ENCODE results near the gene ZC3H7B.

ZC3H7B gene

DNA sequence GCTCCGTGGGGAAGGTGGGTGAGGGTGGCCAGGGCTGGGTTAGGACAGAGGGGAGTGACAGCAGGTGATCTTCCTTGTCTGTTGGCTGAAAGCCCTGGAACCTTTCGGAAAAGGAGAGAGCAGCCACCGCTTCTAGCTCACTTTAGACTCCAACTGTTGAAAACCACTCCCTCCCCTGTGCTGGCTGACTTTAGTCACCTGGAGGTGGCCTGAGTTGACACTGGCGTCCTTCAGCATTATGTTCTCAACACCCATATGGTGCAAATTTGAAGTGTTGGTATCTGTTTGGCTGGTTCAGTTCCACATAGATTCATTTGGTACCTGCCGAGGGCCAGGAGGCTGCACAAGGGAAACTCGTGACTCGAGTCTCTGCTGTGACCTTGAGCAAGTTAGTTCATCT is 28.8 kb downstream of the ZC3H7B start:
- no peak for DNase-seq

DNA sequence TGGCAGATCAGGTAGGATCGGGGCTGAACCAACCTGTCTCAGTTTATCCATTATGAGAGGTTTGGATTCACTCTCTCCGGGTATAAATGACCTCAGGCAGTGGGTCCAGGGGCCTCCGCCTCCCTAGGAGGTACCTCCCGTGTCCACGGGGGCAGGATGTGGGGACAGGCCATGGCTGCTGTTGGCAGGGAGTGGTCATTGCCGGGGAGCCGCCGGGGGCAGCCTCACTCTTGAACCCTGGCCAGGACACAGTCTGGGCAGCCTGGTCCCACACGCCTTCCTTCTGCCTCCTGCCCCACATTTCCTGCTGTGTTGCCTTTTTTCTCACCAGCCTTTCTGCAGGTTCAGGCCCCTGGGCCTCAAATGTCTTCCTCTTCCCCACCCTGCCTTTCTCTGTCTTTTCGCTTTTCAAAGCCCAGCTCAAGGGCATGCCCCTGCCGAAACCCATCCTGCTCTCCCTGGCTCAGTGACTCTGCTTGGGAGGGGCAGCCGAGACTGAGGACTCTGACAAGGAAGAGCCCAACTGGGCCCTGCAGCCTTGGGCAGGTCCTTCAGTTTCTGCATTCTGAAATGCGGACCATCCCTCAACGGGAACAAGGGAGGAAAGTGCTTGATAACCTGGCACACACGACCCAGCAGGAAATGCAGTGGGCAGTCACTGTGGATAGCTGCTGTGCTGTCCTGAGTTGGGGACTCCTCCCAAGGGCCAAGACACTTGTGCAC is 31.1 kb downstream of the ZC3H7B start:
- DNase-seq = no peak

DNA sequence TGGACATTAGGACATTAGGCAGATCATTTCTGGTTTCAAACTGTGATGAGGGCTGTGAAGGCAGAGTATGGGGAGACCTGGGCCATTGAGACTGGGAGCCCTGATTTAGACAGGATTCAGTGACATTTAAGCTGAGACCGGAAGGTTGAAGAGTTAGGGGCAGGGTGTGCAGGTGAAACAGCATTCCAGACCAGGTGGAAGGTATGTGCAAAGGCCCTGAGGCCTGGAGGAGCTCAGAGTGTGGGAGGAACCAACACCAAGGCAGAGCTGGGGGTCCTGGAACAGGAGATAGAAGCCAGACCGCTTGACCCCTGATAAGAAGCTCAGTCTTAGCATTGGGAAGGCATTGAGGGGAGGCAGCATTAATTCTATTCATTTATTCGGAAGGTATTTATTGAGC is 32.5 kb downstream of the ZC3H7B start:
- DNase-seq = no peak

DNA sequence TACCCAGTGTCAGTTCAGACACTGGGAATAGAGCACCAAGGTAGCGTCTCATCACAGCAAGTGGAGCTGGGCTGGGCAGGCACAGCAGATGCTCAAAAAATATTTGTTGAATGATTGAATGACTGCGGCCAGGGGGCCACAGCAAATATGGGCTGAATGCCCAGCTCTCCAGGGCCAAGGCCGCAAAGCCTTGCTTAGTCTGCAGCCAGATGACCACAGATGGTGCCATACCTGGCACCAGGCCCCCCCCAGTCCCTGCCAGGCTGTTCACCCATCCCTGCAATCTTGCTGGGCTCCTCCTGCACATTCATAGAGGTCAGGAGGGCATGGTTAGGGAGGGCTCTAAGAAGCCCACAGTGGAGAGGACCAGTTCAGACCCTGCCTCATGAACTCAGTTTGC is 32.9 kb downstream of the ZC3H7B start:
- no peak for DNase-seq

DNA sequence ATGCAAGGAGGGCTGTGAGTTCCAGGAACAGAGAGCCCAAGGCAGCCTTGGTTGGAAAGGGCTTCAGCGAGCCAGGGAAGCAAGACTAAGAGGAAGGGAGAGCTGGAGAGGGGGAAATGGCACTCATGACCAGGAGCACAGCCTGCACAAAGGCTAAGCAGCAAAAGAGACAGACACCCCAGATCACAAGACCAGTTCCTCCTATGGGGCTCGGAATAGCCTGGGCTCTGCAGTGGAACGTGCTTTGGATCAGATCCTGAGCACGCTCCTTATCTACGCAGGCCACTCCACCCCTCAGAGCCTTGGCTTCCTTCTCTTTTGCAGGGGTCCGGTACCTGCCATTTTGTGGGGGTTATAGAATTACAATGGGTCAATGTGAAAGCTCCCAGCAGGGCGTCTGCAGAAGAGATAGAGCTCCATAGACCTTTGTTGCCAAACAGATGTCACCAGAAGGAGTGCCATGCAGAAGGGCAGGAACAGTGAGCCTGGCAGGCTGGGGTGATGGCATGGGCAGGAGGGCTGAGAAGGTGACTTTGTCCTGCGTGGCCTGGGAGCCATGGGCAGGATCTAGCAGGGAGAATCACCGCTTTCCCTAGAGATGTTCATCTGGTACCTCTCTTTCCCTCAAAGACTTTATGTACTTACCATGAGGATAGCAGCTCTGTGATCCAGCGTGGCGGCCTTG is 33.8 kb downstream of the ZC3H7B start:
- no peak for DNase-seq

DNA sequence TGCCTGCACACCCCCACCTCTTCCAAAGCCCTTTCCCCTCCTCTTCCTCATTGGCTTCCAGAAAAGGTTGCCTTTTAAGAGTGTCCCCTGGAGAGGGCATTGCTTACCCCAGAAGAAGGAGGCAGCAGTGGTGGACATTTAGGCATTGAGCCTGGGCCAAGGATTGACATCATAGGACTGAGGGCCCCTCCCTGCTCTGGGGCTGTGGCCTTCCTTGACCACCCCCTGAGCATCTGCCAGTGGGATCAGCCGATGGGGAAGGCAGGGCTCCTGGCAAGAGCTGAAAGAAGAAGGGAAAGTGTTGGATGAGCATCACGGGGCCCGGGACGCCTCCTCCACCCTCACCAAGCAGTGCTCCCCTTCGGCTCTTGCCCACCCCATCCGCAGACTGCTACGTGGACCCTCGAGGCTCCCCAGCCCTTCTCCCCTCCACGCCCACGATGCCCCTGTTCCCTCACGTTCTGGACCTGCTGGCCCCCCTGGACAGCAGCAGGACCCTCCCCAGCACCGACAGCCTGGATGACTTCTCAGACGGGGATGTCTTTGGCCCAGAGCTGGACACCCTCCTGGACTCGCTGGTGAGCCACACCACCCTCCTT is 37.4 kb downstream of the ZC3H7B start:
- DNase-seq = no peak

DNA sequence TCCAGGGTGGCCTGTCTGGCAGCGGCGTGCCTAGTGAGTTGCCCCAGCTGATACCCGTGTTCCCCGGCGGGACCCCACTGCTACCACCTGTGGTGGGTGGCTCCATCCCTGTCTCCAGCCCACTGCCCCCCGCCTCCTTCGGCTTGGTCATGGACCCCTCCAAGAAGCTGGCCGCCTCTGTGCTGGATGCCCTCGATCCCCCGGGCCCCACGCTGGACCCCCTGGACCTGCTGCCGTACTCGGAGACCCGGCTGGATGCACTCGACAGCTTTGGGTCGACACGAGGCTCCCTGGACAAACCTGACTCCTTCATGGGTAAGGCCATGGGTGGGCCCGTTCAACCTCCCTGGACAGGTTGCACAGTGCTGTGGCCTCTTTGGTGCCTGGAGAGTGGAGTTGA is 38.5 kb downstream of the ZC3H7B start:
- DNase-seq = no peak

DNA sequence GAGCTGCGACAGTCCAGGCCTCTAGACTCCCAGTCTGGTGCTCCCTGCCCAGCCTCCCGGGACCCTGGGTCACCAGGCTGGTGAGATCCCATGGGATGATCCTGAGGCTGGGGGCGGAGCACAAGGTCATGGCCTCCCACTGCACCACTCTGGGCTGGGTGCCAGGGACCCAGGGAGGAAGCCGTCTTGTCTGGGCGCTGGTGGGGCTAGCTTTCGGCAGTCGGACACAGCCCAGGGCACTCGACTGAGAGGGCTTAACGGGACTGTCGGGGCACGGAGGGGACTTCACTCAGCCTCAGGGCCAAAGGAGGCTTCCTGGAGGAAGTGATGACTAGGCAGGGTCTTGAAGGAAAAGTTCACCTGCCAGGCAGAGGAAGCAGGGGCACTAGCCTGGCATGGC is 39.0 kb downstream of the ZC3H7B start:
- DNase-seq = no peak

DNA sequence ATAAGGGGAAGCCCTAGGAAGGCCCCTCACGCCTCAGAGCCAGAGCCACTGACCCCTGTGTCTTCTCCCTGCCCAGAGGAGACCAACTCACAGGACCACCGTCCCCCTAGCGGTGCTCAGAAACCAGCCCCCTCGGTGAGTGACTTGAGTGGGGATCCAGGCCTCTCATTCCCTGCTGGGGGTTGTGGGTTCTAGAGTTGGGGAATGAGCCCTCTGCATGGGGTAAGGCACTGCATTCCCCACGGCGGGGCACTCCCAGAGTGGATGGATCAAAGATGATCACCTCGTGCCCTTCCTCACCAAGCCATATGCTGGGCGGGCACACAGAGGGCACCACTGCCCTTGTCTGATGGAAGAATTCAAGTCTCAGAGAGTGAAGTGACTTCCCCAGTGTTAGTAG is 39.7 kb downstream of the ZC3H7B start:
- DNase-seq = no peak

DNA sequence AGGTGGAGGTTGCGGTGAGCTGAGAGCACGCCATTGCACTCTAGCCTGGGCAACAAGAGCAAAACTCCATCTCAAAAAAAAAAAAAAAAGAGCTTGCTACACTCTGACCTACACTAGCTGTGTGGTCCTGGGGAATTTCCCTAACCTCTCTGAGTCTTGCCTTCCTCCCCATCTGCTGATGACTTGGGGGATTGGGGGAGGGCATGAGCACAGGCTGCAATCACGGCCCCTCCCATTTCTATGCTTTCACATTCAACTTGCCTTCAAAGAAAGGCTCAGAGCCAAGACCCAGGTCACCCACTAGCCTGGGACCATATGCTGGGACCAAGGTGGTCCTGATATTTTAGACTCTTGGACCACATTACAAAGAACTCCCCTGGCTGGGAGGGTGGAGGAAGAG is 40.7 kb downstream of the ZC3H7B start:
- no peak for DNase-seq

DNA sequence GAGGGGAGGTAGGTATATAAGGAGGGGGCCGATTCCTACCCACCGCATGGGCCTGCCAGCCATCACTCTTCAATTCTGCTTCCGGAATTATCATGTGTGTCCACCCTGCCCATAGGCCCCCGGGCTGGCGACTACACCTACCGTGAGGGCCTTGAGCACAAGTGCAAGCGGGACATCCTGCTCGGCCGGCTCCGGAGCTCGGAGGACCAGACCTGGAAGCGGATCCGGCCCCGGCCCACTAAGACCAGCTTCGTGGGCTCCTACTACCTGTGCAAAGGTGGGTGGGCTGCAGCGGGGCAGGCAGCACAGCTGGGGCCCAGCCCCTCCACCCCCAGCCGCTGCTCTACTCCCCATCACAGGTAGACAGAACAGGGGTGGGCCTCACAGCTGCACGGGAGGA is 42.0 kb downstream of the ZC3H7B start:
- DNase-seq = no peak

DNA sequence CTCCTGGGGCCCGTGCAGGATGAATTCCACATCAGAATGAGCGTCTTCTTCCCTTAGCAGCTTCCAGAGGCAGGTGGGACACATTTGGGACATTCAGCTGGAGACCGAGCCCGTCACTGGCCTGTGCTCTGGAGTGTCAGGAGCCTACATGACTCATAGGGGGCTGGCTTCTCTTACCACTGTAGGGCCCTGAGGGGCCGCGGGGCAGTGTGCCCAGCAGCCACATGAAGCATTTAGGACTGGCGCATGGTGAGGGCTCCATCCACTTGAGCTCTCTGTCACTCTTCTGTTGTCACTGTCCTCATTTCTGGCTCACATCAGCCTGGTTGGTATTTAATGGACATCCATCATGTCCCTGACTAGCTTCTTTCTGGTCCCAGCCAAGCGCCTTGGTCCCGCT is 42.4 kb downstream of the ZC3H7B start:
- DNase-seq = no peak

DNA sequence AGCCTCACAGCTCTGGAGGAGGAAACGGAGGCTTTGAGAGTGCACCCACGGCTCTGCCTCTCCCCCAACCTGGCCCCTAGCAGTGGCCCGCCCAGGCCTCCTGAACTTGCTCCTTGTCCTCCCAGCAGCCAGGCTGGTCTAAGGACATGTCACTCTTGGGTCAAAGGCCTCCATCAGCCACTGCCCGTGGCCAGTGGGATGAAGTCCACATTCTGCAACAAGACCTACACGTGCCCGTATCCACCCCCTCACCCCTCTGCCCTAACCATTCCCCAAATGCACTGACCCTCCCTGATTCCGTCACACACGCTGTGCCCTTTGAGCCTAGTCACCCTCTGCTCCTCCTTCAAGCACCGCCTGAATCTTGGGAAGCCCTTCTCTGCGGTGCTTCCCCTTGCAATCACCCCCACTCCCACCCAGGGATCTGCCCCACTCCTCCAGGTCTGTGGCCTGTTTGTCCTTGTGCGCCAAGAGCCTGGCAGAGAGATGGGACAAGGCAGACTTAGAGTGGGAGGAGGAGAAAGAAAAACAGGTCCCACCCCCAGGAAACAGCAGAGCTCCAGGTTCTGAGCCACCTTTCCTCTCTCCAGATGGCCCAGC is 43.0 kb downstream of the ZC3H7B start:
- no peak for DNase-seq

DNA sequence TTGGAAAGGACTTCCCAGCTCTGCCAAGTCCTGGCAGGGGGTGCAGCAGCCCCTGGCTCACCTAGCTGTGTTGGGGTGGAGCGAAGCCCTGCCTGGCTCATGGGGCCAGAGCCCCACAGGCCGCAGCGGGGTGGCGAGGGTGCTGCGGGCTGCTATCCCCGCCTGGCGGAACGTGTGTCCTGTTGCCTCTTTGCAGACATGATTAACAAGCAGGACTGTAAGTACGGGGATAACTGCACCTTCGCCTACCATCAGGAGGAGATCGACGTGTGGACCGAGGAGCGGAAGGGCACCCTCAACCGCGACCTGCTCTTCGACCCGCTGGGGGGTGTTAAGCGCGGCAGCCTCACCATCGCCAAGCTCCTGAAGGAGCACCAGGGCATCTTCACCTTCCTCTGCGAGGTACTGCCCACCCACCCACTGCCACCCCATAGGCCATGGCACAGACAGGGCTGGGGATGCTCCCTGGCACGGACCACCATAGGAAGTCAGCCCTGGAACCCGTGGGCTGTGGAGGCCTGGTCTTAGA is 44.5 kb downstream of the ZC3H7B start:
- DNase-seq = no peak

DNA sequence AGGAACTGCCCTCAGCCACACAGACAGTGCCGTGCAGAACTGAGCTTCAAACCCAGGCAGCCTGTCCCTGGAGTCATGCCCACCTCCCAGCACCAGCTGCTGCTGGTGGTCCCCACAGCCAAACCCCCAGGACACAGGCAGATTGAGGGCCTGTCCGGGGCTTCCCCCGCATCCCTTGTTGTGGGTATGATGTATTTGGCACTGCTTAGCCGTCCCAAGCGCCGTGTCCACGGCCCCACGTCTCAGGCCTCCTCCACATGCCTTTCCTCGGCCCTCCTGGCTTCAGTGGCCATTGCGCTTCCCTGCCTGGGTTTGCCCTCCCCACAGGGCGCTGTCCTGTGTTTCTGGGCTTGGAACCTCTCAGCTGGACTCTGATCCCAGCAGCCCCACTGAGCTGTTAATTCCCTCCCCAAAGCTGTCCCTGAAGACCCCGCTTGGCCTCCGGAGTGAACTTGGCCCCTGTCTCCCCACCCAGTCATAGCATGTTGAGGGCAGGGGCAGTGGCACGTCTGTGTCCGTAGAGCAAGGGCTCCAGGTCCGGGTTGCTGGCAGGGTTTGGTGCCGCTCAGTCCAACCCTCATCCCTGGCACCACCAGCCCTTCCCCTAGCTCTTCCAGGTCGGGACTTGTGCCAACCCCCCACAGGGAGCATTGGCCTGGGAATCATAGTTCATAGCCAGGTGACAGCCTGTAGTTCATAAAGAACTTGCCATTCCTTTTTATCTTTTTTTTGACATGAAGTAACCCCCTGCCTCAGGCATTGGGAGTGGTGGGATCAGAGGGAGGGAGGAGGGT is 45.9 kb downstream of the ZC3H7B start:
- DNase-seq = no peak

DNA sequence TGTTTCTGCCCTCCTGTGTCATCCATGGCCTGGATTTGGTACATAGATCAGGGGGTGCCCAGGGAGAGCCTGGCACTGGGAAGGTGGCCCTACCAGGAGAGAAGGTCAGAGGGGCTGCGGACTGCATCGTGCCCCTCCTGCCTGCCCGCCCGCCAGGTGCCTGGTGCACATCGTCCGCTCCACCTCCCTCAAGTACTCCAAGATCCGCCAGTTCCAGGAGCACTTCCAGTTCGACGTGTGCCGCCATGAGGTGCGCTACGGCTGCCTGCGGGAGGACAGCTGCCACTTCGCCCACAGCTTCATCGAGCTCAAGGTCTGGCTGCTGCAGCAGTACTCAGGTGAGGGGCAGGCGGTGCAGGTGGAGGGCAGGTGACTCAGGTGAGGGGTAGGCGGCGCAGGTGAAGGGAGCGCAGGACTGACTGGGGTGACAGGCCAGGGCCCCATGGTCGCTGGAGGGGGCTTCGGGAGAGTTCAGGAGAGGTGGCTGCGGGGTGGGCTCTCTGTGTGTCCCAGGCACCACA is 47.7 kb downstream of the ZC3H7B start:
- DNase-seq = no peak

DNA sequence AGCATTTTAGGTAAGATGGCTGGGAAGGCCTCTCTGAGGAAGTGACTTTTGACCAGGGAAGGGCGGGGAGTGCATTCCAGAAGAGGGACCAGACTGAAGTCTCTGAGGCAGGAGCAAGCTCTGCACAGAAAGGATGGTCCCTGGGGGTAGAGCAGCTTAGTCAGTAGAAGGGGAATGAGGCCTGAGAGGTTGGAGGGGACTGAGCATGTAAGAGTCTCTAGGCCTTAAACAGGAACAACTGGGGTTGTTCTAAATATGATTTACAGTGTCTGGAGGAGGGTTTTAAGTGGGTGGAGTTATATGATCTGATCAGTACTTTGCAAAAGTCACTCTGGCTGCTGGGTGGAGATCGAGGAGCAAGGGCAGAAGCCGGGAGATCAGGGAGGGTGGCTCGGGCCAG is 48.8 kb downstream of the ZC3H7B start:
- DNase-seq = no peak

DNA sequence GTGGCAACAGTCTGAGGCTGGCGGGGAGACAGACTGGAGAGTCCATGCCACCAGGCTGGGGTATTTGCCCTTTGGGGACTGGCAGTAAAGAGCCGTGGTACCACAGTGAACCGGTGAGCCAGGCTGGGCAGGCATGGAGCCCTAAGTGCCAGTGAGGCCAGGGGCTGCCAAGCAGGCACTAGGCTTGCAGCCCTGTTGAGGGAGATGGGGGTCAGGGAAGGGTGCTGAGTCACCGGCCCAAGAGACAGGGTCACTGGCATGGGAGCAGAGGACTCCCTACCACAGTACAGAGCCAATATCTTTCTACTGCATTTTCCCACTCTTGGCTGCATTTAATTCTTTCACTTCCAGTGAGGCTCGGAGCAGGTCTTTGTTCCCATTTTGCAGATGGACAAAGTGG is 49.7 kb downstream of the ZC3H7B start:
- DNase-seq = no peak

DNA sequence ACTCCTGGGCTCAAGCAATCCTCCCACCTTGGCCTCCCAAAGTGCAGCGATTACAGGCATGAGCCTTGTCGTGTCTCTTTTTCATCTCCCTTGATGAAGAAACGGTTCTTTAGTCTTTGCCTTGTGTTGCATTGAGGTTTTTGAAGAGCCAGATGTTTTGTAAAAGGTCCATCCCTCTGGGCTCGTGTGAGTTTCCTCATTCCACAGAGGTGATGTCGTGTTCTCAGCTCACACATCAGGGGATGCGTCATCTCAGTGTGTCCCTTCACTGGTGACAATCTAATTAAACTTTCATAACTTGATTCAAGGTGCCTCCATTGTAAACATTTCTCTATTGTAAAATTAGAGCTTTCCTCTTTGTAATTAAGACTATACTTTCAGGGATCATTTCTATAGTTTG is 50.7 kb downstream of the ZC3H7B start:
- DNase-seq = no peak

DNA sequence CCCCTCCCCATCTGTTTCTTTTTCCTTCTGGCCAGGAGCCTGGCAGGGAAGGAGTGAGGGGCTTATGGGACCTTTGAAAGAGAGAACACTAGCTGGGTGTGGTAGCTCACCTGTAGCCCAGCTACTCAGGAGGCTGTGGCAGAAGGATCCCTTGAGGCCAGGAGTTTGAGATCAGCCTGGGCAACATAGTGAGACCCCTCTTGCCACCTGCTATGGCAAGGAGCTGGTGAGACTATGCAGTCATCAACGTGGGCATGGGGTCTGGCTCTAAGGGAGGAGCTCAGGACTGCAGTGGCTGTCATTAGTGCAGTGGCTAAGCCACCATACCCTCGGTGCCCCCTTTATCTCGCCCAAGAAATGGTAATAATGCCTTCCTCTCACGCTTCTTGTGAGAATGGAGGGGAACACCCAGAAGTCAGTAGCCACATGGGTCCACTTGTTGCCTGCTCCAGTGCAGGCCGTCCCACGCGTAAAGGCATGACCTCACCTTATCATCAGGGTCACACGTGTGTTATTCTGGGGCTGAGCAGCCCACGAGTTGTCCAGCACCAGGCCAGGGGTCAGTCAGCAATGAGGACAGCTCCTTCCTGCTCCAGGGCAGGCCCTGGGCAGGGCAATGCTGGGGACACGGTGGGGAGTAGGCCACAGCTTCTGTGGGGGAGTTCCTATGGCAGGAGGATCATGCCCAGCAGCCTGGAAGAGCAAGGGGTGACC is 52.7 kb downstream of the ZC3H7B start:
- DNase-seq = no peak

DNA sequence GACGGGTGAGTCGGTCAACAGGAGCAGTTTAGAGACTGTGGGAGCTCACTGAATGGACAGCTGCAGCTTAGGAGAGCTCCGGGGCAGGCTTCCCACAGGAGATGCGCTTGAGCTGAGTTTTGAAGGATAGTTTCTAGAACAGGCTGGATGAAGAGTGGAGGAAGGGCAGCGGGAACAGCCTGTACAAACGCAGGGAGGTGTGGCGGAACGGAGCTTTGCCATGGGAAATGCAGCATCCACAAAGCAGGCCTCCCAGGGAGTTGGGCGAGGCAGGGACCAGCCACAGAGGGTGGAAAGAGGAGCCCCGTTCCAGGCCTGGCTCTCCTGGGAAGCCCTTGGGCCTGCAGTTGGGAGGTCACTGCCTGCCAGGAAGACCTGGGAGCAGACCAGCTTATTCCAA is 53.7 kb downstream of the ZC3H7B start:
- DNase-seq = no peak

DNA sequence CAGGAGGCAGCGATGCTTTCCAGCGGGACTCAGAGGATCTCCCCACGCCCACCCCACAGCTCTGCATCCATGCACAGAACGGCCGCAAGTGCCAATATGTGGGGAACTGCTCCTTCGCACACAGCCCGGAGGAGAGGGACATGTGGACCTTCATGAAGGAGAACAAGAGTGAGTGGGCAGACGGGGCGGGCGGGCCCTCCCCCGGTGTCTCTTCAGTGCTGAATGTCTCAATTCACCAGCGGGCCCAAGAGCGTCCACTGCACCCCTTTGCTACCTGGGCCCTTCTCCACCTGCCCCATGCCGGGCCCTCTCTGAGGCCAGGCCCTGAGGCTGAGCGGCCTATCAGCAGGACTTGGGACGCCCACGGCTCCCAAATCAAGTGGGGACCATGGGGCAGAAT is 54.6 kb downstream of the ZC3H7B start:
- no peak for DNase-seq

All from NCI-H2171 treated with DMSO at 0.1 percent for 48 hours (cell line).